ENCODE measurements around the gene ZNF787. TPM values are rescaled to one million over a fixed set of nuclear protein-coding genes. Genes with fewer than 3 reads are reported as not detected.

ZNF787 gene
- total RNA-seq, 3 donors from 2014 or later: 49.1 to 61.2 (median 56.1) TPM

GRCh38 chr19:56053596-56053995 lies 67.5 kb downstream of the ZNF787 start:
- TF ChIP-seq CTCF (IDR thresholded peaks at IDR 0.05): no peak
- H3K4me1 ChIP-seq (ENCODE audit: low read depth): no peaks in the 10 kb centered on the region
- H3K4me3 ChIP-seq: no peak overlapping the region
- intact Hi-C loops (cut with DNase I, micrococcal nuclease): no loop called here
- no peak for ATAC-seq
- H3K36me3 ChIP-seq (ENCODE audit: low read depth): no peaks in the 10 kb centered on the region
- H3K9me3 ChIP-seq: no peaks in the 10 kb centered on the region
- DNase-seq: no peak

Other genes starting within 250 kb of the ZNF787 start
- not detected for gene NLRP13, start 189.0 kb downstream of the ZNF787 start, total RNA-seq
- gene NLRP8, start 173.5 kb downstream of the ZNF787 start, total RNA-seq: not detected
- not detected for gene NLRP5, start 134.5 kb downstream of the ZNF787 start, total RNA-seq
- gene ZNF444, start 20.0 kb upstream of the ZNF787 start, total RNA-seq: 10 to 100 TPM; 28.2 to 48.3 (median 29.6) TPM
- not detected for gene GALP, start 54.7 kb upstream of the ZNF787 start, total RNA-seq
- not detected for gene ZSCAN5B, start 76.5 kb upstream of the ZNF787 start, total RNA-seq
- not detected for gene ZSCAN5C, start 81.0 kb upstream of the ZNF787 start, total RNA-seq
- not detected for gene EDDM13, start 151.5 kb upstream of the ZNF787 start, total RNA-seq
- gene ZSCAN5A, start 193.5 kb upstream of the ZNF787 start, total RNA-seq: 10 to 100 TPM; 10.5 to 24.0 (median 14.3) TPM

Measured in mucosa of descending colon (tissue), 3 donors.